ENCODE results near the gene SLC35A4.

The SLC35A4 gene

DNA sequence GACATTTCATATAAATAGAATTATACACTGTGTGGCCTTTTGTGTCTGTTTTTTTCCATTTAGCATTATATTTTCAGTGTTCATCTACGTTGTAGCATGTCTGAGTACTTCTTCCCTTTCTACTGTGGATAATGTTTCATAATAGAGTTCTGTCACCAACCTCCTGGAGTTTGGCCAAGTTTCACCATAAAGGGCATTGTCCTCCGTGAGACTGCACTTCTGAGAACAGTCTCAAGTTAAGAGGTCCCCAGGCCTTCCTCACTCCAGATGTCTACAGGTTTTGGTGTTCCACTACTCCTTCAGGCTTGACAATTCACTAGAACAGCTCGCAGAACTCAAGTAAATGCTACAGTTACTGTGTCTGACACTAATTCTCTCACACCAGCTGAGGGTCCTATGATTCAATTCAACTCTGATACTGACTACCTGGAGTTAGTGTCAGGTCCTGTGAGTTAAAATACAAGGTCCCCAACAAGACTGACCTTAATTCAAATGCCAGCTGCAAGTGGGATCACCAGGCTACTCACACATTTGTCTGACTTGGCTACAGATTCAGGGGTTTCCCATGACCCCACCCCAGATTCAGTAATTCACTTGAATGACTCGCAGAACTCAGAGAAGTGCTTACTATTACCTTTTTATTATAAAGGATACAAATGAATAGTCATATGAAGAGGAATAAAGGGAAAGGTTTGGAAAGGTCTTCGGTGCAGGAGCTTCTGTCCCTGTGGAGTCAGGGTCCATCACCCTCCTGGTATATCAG lies 31.1 kb downstream of the SLC35A4 start:
- no peaks in the 10 kb centered on the region for H3K36me3 ChIP-seq (ENCODE audit: insufficient read depth, low read length)
- TF ChIP-seq EZH2 (IDR thresholded peaks at IDR 0.05; ENCODE audit: borderline replicate concordance, low read length), result no peak
- TF ChIP-seq, protein P1, sequence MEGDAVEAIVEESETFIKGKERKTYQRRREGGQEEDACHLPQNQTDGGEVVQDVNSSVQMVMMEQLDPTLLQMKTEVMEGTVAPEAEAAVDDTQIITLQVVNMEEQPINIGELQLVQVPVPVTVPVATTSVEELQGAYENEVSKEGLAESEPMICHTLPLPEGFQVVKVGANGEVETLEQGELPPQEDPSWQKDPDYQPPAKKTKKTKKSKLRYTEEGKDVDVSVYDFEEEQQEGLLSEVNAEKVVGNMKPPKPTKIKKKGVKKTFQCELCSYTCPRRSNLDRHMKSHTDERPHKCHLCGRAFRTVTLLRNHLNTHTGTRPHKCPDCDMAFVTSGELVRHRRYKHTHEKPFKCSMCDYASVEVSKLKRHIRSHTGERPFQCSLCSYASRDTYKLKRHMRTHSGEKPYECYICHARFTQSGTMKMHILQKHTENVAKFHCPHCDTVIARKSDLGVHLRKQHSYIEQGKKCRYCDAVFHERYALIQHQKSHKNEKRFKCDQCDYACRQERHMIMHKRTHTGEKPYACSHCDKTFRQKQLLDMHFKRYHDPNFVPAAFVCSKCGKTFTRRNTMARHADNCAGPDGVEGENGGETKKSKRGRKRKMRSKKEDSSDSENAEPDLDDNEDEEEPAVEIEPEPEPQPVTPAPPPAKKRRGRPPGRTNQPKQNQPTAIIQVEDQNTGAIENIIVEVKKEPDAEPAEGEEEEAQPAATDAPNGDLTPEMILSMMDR (IDR thresholded peaks at IDR 0.05; ENCODE audit: low read length), result no peak
- no peak overlapping the region for H3K4me3 ChIP-seq (ENCODE audit: low read depth, low read length, poor library complexity, severe bottlenecking)
- no peaks in the 10 kb centered on the region for H3K4me1 ChIP-seq (ENCODE audit: insufficient read depth, low read length, severe bottlenecking)
- no peaks in the 10 kb centered on the region for H3K9me3 ChIP-seq (ENCODE audit: low read length)
- H3K4me2 ChIP-seq (ENCODE audit: low read length), result no peak overlapping the region
- no peaks in the 10 kb centered on the region for H4K20me1 ChIP-seq (ENCODE audit: insufficient read depth, low read length)
- no peaks in the 10 kb centered on the region for H3K79me2 ChIP-seq (ENCODE audit: insufficient read depth, low read length)
- no peak overlapping the region for H3K9ac ChIP-seq (ENCODE audit: low read length)
- no peaks in the 10 kb centered on the region for H3K9me2 ChIP-seq (ENCODE audit: low read depth, low read length)
- no peaks in the 10 kb centered on the region for H3K27me3 ChIP-seq (ENCODE audit: insufficient read depth, low read length)
- no peaks in the 10 kb centered on the region for H3F3A ChIP-seq (ENCODE audit: insufficient read depth, low read length)
- no peak overlapping the region for H3K27ac ChIP-seq (ENCODE audit: low read depth, low read length, poor library complexity, severe bottlenecking)
- H2AFZ ChIP-seq (ENCODE audit: low read length), result no peak overlapping the region

DNA sequence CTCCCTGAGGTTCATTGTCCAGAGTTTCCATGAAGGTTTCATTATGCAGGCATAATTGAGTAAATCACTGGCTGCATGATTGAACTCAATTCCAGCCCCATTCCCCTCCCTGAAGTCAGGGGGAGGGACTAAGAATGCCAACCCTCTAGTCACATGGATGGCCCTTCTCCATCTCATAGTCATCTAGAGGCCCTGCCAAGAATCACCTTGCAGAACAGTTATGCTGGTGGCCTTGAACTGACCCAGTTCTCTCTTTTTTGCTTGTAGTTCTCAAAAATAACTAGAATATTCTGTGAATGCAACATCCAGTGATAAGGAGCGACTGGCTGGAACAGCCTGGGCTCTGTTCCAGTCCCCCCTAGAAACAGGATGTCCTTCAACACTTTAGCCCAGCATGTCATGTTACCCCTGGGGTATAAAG lies 31.7 kb downstream of the SLC35A4 start:
- Histone ChIP-seq H3K9me2 (ENCODE audit: low read depth, low read length) (no peaks in the 10 kb centered on the region), H3K9me3 (ENCODE audit: low read length) (no peaks in the 10 kb centered on the region), H3K4me3 (ENCODE audit: low read depth, low read length, poor library complexity, severe bottlenecking) (no peak overlapping the region), H3K27me3 (ENCODE audit: insufficient read depth, low read length) (no peaks in the 10 kb centered on the region), H4K20me1 (ENCODE audit: insufficient read depth, low read length) (no peaks in the 10 kb centered on the region), H3K27ac (ENCODE audit: low read depth, low read length, poor library complexity, severe bottlenecking) (no peak overlapping the region), H3K4me1 (ENCODE audit: insufficient read depth, low read length, severe bottlenecking) (no peaks in the 10 kb centered on the region), H3K79me2 (ENCODE audit: insufficient read depth, low read length) (no peaks in the 10 kb centered on the region), H3K4me2 (ENCODE audit: low read length) (no peak overlapping the region), H3K9ac (ENCODE audit: low read length) (no peak overlapping the region), H3F3A (ENCODE audit: insufficient read depth, low read length) (no peaks in the 10 kb centered on the region), H3K36me3 (ENCODE audit: insufficient read depth, low read length) (no peaks in the 10 kb centered on the region), H2AFZ (ENCODE audit: low read length) (no peak overlapping the region)
- TF ChIP-seq, protein P1 (IDR thresholded peaks at IDR 0.05; ENCODE audit: low read length), result no peak
- TF ChIP-seq EZH2 (IDR thresholded peaks at IDR 0.05; ENCODE audit: borderline replicate concordance, low read length), result no peak

DNA sequence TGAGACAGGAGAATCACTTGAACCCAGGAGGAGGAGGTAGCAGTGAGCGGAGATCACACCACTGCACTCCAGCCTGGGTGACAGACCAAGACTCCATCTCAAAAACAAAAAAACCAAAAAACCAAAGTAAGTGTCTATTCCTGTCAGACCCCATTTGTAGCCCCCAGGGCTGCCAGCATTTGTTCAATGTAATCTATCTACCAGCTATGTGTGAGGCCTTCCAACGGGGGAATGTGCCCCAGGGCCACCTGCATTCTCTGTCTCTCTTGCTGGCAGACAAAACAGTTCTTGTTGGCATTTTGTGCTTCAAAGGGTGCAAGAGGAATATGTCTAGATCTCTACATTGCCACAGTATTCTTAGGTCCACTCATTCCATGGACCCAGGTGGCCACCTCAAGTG lies 34.2 kb downstream of the SLC35A4 start:
- Histone ChIP-seq H3K79me2 (ENCODE audit: insufficient read depth, low read length) (no peaks in the 10 kb centered on the region), H3K9me2 (ENCODE audit: low read depth, low read length) (no peaks in the 10 kb centered on the region), H3K4me1 (ENCODE audit: insufficient read depth, low read length, severe bottlenecking) (no peaks in the 10 kb centered on the region), H2AFZ (ENCODE audit: low read length) (no peak overlapping the region), H3K4me2 (ENCODE audit: low read length) (no peak overlapping the region), H3K4me3 (ENCODE audit: low read depth, low read length, poor library complexity, severe bottlenecking) (no peak overlapping the region), H4K20me1 (ENCODE audit: insufficient read depth, low read length) (no peaks in the 10 kb centered on the region), H3F3A (ENCODE audit: insufficient read depth, low read length) (no peaks in the 10 kb centered on the region), H3K9me3 (ENCODE audit: low read length) (no peaks in the 10 kb centered on the region), H3K36me3 (ENCODE audit: insufficient read depth, low read length) (no peaks in the 10 kb centered on the region), H3K9ac (ENCODE audit: low read length) (no peak overlapping the region), H3K27me3 (ENCODE audit: insufficient read depth, low read length) (no peaks in the 10 kb centered on the region), H3K27ac (ENCODE audit: low read depth, low read length, poor library complexity, severe bottlenecking) (no peak overlapping the region)
- no peak for TF ChIP-seq EZH2 (IDR thresholded peaks at IDR 0.05; ENCODE audit: borderline replicate concordance, low read length)
- TF ChIP-seq, protein P1 (IDR thresholded peaks at IDR 0.05; ENCODE audit: low read length), result no peak
